ENCODE results near the gene CTRB1.
"Not testable (repeated sequence)": the region's sequence is repeated elsewhere in the genome, so short reads cannot be mapped to it uniquely, and the experiment has no call there.

The CTRB1 gene

DNA sequence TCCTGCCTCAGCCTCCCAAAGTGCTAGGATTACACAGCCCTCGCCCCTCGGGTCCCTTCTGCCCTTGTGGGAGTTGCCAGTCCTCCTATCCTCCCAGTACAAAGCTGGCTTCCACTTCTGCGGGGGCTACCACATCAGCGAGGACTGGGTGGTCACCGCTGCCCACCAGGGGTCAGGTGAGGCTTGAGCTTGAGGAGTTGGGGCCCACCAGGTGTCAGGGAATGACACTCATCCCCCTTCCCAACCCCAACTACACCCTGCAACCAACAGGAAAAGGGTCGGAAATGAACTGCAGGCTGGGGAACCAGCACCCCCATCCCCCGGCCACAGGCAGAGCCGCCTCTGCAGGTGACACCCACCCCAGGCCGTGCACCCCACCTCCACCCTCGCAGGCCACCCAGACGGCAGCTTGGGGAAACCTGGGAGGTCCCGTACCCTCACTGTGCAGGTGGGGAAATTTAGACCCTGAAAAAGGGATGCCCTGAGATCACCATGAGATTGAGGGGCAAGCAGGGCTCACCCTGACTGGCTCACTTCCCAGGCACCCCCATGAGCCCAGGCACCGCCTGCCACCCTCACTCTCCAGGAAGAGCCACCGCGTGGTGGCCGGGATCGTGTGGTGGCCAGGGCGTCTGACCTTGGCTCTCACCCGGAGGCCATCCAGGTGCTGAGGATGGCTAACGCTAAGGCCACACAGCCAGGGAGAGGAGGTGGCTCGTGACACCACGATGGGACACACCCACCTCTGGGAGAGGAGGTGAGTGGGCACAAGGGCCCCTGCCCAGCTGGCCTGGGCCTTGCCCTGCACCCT, 8.0 kb downstream of the CTRB1 start:
- no peak for DNase-seq (ENCODE audit: low read depth)

DNA sequence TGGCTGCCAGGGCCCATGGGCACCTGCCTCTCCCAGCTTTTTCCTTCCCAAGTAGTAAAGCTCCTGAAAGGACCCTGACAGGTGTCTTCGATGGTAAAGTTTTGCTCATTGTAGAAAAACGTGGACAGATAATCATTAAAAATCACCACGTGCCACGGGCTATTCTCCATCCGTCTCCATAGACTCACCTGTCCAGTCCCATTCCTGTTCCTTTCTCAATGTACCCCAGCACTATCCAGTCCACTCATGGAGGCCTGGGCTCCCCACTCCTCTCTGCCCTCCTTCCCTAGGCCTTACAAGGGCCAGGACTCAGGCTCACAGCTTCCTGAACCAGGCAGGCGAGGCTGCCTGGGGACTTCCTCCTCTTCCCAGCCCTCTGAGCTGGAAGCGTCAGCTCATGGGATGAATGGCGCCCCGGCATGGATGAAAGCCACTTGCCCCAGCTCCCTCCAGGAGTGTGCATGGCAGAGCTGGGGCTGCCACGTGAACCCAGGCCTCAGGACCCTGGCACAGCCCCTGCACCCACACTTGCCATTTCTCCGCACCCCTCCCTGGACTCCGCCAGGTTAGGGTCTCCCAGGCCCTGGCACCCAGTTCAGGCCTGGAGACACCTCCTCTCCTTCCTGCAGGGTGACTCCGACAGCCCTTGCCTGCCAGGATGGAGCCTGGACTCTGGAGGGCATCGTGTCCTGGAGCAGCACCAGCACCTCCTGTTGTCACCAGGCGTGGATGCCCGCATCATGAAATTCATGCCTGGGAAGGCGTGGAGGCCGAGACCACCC, 8.8 kb downstream of the CTRB1 start:
- no peak for DNase-seq (ENCODE audit: low read depth)

DNA sequence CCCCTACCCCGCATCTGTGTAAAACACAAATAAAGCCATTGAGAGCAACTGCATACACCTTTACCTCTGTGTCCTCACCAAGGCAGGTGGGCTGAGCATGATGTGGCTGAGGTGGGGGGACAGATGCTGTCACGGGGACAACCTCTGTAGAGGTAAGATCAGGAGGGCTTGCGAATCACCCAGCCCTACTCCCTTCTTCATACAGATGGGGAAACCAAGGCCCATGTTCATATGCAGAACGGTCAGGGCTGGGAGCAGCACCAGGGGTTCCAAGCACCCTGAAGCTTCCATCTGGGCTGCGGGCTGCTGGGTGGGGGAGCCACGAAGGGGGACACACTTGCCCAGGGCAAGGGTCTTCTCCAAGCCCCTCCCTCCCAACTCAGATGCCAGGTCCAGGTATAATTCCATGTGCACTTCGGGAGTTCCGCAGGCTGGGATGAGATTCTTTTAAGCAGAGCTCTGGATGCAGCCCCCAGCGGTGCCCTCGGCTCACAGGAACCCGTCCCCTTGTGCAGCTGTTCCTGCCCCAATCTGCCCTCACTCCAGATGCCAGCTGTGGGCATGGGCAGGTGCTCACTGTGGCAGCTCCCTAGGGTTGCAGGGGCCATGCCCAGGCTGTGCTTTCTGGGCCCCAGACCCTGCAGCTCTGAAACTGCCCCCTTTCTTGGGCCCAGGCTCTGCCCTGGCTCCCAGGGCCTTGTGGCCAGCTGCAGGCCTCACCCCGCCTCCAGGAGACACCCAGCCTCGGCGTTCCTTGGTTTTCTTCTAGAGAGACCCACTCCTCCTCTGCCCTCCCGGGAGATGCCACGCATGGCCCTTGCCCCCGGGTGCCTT, 9.6 kb downstream of the CTRB1 start:
- no peak for DNase-seq (ENCODE audit: low read depth)

DNA sequence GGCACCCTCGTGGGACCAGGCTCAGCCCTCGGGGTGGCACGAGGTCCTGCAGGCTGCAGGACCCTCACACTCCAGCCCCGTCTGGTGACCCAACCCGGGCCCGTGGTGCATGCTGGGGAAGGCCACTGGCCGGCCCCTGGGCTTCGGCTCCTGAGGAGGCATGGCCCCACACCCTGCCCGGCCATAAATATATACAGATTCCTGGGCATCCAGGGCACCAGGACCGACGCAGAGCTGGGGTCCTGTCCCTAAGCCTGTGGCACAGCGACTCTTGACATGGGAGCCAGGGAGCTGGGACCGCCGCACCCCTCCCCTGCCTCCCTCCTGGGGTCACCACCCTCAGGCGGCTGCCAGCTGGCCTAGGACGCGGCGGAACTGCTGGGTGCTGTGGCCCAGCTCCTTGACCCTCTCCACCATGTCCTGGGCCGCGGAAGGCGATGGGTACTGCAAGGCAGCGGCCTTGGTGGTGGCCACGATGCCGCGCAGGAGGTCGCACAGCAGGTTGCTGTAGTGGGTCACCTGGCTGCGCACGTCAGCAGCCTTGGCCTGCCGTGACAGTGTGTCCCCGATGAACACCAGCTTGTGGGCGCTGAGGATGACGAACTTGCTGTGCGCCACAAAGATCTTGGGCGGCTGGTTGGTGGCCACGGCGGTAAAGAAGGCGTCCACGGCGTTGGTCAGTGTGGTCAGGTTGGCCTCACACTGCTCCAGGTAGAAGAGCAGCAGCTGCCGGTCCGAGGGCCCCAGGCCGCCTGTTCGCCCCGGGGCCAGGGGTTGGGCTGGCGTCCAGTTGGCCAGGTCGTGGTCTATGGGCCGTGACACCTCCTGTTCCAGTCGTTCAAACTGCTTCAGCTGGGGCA, 10.6 kb downstream of the CTRB1 start:
- DNase-seq (ENCODE audit: low read depth): no peak

DNA sequence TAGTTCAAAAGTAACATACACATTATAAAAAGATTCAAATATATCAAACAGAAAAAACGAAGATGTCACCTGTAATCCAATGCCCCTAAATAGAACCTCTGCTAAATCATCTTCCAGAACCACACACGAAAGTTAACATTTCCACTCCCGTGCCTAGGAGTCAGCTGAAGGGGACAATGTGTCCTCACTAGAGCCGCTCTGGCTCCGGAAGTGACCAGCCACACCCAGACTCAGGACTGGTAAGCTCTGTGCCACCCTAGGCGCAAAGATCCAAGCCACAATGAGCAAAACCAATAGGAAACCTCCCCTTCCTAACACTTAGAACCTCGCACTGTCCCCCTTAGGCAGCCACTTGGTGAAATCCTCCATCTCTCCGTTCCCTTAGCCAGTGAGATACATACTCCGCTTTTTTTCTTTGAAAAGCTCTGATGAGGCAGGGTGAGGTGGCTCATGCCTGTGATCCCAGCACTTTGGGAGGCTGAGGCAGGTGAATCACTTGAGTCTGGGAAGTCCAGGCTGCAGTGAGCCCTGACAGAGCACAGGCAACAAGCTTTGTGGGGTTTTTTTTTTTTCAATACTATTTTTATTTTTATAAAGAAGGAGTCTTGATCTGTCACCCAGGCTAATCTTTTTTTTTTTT, 11.8 kb downstream of the CTRB1 start:
- DNase-seq (ENCODE audit: low read depth): no peak

DNA sequence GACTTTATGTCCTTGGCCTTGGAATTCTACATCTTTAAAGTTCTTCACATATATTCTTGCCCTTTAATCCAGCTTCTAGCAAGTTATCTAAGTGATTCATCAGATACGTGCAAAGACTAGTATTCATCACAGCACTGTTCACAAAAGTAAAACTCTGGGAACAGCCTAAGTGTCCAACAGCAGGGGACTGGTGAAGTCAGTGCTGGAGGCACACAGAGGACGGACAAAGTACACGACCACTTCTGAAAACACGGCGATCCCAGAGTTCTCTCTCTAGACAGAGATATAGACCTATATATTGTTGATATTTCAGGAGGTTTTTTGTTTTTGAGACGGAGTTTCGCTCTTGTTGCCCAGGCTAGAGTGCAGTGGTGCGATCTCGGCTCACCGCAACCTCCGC, 12.8 kb downstream of the CTRB1 start:
- DNase-seq (ENCODE audit: low read depth): no peak

DNA sequence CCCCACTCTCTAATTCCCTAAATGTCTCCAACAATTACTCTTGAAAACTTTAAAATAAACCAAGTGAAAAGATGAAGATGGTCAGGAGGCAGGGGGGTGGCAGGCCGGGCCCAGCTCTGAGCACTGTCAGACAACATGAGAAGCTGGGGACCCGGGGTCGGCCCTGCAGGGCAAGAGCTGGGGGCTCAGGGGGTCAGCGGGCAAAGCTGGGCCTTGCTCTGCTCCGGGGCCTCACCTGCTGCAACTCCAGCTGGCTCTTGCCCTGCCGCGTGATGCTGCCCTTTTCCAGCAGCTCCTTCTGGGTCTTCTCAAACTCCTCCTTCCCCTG, 14.8 kb downstream of the CTRB1 start:
- DNase-seq (ENCODE audit: low read depth): no peak

DNA sequence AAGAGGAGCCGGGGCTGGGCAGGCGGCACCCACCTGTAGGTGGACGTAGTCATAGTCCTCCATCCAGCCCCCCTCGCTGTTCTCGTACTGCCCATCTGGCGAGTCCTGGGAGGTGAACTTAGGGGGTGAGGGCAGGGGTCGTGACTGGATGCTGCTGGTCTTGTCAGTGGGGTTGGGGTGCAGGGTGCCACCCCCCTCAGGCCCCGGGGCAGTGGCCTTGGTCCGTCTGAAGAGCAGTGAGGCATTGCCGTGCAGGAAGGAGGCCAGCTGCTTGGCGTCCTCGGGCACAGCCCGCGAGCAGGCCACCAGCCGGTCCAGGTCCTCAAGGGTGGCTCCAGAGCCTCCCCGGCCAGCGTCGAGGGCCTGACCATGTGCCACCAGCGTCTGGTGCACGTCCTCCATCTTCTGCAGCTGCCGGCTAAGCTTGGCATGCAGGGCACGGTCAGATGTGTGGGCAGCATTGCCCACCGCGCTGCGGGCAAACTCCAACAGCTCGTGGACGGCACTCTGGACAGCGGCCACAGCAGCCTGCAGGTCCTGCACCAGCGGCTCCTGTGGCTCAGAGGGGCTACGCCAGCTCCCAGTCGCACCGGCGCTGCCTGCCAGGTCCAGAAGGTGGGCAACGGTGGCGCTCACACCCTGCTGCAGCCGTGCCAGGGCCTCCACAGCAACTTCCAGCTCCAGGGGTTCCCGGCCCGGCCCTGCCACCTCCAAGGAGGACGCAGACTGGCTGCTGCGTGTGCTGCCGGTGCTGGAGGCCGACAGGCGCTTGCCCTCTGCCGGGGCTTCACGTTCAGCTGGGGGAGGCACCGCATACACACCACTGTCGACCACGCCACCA, 16.3 kb downstream of the CTRB1 start:
- no peak for DNase-seq (ENCODE audit: low read depth)

DNA sequence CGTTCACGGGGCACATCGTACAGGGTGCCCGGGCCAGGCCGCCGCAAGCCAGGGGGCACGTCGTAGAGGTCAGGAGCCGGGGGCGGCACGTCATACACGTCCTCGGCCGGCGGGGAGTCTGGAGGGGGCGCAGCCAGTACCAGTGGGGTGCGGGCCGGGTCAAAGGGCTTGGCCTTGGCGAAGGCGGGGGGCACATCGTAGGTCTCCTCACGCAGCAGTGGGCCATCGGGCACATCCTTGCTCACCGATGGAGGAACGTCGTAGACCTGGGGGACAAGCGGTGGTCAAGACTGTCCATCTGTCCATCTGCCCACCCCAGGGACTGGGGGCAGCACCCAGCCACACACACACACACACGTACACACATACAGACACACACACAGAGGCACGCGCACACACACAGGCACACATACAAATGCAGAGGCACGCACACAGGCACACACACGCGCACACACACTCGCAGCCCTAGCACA, 17.0 kb downstream of the CTRB1 start:
- no peak for DNase-seq (ENCODE audit: low read depth)

DNA sequence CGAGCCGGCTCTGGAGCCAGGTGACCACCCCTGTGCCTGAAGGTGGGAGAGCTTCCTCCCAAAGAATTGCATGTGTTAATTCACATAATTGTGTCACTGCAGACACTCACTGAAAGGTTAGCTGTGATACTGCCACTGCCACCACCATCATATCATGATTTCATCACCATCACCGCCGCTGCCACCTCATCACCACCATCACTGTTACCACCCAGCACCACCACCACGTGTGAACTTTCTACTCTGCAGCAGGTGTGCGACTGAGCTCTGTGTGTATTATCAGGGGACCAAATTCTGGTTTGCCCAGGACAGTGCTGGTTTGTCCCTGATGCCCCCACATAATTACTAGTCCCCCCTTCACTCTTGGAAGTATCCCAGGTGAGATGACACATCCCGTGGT, 17.4 kb downstream of the CTRB1 start:
- DNase-seq (ENCODE audit: low read depth): no peak

DNA sequence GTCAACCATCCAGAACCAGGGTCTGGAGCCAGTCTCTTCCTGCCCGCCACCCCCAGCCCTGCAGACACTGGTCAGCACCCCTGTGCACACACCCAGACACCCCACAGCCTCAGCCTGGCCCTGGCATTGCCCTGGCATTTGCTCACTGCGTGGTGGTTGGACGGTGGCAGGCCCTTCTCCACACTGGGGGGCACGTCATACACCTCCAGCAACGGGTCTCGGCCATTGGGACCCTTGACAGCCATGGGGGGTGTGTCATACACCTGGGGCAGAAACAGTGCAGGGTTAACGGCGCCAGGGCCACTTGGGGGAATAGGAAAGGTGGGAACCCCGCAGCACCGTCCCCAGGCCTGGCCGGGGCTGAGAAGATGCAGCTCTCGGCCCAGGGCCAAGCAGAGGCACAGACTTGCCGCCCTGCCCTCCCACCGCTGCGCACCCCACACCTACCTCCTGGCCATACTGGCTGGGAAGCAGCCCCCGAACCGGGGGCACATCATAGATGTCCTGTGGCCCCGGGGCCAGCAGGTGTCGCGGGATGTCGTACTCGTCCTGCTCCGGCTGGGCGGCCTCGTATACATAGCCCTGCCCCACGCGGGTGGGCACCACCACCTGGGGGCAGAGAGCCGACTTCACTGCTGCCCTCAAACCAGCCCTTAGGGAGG, 18.1 kb downstream of the CTRB1 start:
- DNase-seq (ENCODE audit: low read depth): no peak

DNA sequence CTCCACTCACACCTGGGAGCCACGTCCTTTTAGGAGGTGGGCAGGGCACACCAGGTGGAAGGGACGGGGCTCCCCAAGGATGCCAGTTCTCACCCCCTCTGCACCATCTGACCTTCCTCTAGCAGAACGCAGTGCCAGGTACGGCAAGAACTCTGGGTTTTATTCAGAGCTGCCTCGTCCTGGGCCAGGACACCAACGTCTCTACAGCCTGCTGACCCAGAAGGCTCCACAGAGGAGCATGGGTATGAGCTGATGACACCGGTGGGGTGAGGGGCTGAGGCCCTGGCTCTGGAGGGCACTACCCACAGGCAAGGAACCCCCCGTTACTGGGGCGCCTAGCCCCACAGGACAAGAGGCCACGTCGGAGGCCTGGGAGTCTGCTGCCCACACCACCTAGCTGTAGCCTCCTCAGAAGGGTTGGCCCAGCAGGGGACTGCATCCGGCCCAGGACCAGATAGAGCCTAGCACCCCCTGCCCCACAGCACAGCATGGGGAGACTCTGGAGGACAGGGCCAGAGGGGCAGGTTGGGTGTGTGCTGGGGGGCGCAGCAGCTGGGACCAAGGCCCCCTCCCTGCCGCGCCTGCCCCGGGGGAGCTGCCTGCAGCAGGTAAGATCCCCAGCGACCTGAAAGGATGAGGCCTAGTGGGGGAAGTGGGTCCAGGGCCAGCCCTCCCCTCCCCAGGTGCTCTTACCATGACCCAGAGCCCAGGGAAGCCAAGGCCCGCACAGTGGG, 18.8 kb downstream of the CTRB1 start:
- no peak for DNase-seq (ENCODE audit: low read depth)

DNA sequence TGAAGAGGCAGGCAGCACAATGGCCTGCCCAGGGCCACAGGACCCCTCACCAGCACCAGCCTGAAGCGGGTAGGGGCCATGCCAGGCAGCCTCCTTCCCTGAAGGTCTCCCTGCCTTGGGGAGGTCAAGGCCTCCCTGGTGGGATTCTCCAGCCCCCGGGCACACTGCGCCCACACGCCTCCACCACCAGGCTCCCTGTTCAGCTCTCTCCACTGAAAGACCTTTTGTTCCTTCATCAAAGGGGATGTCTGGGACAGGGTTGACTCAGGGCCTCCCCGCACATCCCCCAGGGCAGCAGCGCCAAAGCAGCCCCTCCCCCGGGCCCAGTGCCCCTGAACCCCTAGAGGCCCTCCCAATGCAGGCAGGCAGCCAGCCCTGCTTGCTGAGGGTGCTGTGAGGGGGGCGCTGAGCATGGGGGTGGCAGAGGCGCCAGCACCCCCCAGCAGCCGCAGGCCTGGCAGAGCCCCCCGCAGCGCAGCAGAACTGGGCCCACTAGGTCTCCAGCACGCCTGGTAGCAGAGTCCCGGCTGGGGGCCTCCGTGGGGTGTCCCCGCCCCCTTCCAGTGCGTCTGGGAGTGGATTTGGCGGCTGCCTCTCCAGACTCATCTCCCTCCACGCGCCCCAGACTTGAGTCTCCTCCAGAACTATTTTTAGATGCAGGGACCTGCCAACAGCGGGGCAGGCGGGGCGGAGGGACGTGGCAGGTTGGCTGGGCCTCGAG, 19.5 kb downstream of the CTRB1 start:
- DNase-seq (ENCODE audit: low read depth): no peak

DNA sequence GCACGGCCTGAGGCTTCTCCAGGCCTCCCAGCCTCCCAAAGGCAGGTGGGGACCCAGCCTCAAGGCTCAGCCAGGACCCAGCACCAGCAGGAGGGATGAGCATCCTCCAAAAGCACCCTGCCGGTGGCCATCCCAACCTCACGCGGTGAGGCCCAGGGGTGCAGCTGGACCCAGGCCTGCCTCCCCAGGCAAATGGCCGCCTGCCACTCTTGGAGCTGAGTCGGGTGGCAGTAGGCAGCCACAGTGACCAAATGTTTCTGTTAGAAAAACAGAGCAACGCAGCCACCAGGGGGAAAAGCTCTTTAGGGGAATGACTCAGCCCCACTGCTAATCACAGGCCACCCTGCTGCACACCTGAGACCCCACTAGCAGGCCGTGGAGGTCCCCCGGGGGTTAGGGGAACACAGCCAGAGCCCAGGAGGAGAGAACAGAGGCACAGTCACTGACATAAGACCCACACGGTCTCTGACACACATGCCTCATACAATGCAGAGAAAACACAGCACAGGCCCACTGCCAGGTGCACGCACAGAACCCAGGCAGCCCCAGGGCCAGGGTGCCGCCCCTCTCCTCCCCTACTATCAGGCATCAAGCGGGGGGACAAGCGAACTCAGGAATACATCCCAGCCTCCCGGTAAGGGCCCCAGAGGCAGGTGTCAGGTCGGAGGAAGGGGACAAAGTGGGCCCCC, 20.2 kb downstream of the CTRB1 start:
- DNase-seq (ENCODE audit: low read depth): no peak

DNA sequence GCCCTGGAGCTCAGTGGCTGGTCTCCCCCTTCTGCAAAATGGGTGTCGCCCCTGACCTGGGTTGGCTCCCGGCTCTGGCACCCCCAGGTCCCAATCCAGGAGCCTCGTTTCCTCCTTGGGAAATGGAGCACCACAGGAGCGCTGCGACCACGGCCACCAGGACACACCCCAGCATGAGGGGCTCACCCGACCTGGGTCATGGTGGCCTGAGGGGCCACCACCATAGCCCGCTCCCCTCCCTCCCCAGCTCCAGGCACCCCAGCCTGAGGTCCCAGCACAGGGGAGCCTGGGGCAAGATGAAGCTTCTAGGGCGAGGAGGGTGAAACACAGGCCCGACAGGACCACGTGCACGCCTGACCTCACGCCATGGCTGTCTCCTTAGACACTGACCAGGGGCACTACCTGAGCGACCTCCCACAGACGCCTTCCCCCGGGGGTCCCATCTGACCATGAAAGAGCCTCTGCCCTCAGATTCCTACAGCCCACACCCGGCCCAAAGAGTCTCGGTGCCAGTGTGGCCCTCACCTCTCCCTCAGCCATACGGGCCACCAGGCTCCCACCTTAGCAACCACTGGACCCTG, 20.8 kb downstream of the CTRB1 start:
- DNase-seq (ENCODE audit: low read depth): no peak

DNA sequence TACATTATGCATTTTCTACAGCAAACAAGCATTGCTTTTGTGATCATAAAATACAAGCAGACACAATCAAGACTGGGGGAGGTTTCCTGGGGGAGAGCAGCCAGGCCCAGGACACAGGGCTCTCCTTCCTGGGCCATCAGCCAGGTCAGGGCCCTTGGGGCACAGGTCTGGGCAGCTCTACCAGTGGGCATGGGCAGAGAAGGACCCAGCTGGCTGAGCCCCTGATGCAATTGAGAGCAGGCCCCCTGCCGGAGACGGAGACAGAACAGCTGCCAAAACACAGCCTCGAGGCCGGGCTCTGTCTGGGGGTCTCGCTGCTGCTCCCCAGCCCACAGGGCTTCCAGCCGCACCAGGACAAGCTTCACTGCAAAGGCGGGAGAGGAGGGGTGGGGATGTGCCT, 21.8 kb downstream of the CTRB1 start:
- DNase-seq (ENCODE audit: low read depth): not testable (repeated sequence)

DNA sequence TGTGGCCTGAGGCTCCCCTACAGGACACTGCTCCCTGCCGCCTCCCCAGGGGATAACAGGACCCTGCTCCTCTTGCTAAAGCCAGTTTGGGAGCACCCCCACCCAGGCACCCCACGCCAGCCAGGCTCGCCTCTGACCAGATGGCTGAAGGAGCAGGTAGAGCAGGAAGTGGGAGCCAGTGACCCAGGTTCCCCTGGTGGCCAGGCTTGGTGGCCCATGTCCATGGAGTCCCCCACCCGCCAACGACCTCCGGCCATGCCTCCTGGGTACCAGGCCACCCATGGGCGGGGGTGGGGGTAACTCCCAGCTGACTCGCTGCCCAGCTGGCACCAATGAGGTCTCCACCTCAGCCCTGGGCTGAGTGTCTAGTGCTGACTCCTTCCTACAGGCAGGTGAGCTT, 22.6 kb downstream of the CTRB1 start:
- no peak for DNase-seq (ENCODE audit: low read depth)
